DOHH2 (cell line): ENCODE data around the gene PITPNC1.

ENCODE experiments used
- CTCF ChIP-seq: fragments of 200-600 bp; sonication (generic); IDR thresholded peaks from one replicate; pipeline ENCODE4 v1.5.1; 2014; ENCODE audit warnings: antibody characterized with exemption, mild to moderate bottlenecking, low read depth, low read length; ENCODE audit not compliant: poor library complexity, severe bottlenecking
- EZH2phosphoT487 ChIP-seq: fragments of 200-600 bp; sonication (generic); IDR thresholded peaks from 2 replicates; pipeline ENCODE4 v1.6.1; 2017; ENCODE audit warnings: borderline replicate concordance, mild to moderate bottlenecking, antibody characterized with exemption, low read length, moderate library complexity, mixed read lengths

- TF ChIP-seq CTCF = no peak
- TF ChIP-seq EZH2phosphoT487 = no peak
These were observed 37.0 kb downstream of the PITPNC1 start for GRCh38 chr17:67414130-67414529.
